GM12878 (cell line): ENCODE data around the gene MCEE. TPM values are rescaled to one million over a fixed set of nuclear protein-coding genes. Genes with fewer than 3 reads are reported as not detected.
A peak's percentile ranks its signal among the peaks of the same experiment; 100 is the strongest.

Source experiments
- BCL3 ChIP-seq: IDR thresholded peaks from 2 replicates; pipeline ENCODE4 v1.6.1; 2011; ENCODE audit warnings: borderline replicate concordance, low read depth, mild to moderate bottlenecking, moderate library complexity, low read length; ENCODE audit not compliant: insufficient read depth, poor library complexity, severe bottlenecking
- CHD1 ChIP-seq: IDR thresholded peaks from 2 replicates; pipeline ENCODE4 v1.6.1; 2012; ENCODE audit warnings: low read depth, low read length, improper control_type of control experiment
- CHD4 ChIP-seq: fragments of 200-600 bp; sonication (generic); IDR thresholded peaks from 2 replicates; pipeline ENCODE4 v1.6.1; 2016; ENCODE audit warnings: mild to moderate bottlenecking
- CREM ChIP-seq: IDR thresholded peaks from 2 replicates; pipeline ENCODE4 v1.6.1; 2014; ENCODE audit warnings: antibody characterized with exemption, low read depth
- EED ChIP-seq: sonication (generic); IDR thresholded peaks from 2 replicates; pipeline ENCODE4 v1.6.1; 2016; ENCODE audit warnings: antibody characterized with exemption, low read depth
- EP300 ChIP-seq, 2 experiments: fragments of 150-350 bp in 1 of 2; IDR thresholded peaks; 2 replicates each; pipeline ENCODE4 v1.6.1; 2011 to 2012; ENCODE audit warnings: low read depth in 2 of 2, low read length in 2 of 2, borderline replicate concordance in 1 of 2, improper control_type of control experiment in 1 of 2, inconsistent platforms in 1 of 2; ENCODE audit not compliant: control insufficient read depth in 1 of 2
- IKZF1 ChIP-seq: fragments of 450-650 bp; conservative IDR thresholded peaks from 2 replicates; pipeline ENCODE4 v1.6.1; 2017; ENCODE audit warnings: antibody characterized with exemption, mild to moderate bottlenecking
- MLLT1 ChIP-seq: fragments of 450-650 bp; IDR thresholded peaks from 2 replicates; pipeline ENCODE4 v1.6.1; 2016; ENCODE audit warnings: mild to moderate bottlenecking
- MYC ChIP-seq: IDR thresholded peaks from 2 replicates; pipeline ENCODE4 v1.6.1; 2011; ENCODE audit warnings: mild to moderate bottlenecking, low read length, moderate library complexity, inconsistent platforms; ENCODE audit not compliant: insufficient read depth, insufficient replicate concordance, insufficient read length, severe bottlenecking
- NBN ChIP-seq: fragments of 450-650 bp; IDR thresholded peaks from 2 replicates; pipeline ENCODE4 v1.6.1; 2016
- NFYB ChIP-seq: IDR thresholded peaks from 2 replicates; pipeline ENCODE4 v1.6.1; 2011; ENCODE audit warnings: low read depth, mild to moderate bottlenecking, low read length, improper control_type of control experiment, moderate library complexity; ENCODE audit not compliant: insufficient read depth
- NKRF ChIP-seq: fragments of 450-650 bp; conservative IDR thresholded peaks from 2 replicates; pipeline ENCODE4 v1.6.1; 2017; ENCODE audit warnings: mild to moderate bottlenecking, moderate library complexity
- NR2F1 ChIP-seq: fragments of 450-650 bp; conservative IDR thresholded peaks from 2 replicates; pipeline ENCODE4 v1.6.1; 2017; ENCODE audit warnings: mild to moderate bottlenecking
- PBX3 ChIP-seq: IDR thresholded peaks from 2 replicates; pipeline ENCODE4 v1.6.1; 2011; ENCODE audit warnings: mild to moderate bottlenecking, low read depth, low read length, moderate library complexity; ENCODE audit not compliant: insufficient replicate concordance
- RELB ChIP-seq: fragments of 450-650 bp; IDR thresholded peaks from 2 replicates; pipeline ENCODE4 v1.6.1; 2017; ENCODE audit warnings: low read depth, mild to moderate bottlenecking, moderate library complexity
- SMAD5 ChIP-seq: IDR thresholded peaks from 2 replicates; pipeline ENCODE4 v1.6.1; 2016; ENCODE audit warnings: antibody characterized with exemption, low read depth
- SP1 ChIP-seq: IDR thresholded peaks from one replicate; pipeline ENCODE4 v1.6.1; 2011; ENCODE audit warnings: low read depth, low read length
- SPI1 ChIP-seq: IDR thresholded peaks from 2 replicates; pipeline ENCODE4 v1.6.1; 2011; ENCODE audit warnings: low read depth, mild to moderate bottlenecking, low read length, moderate library complexity, borderline replicate concordance; ENCODE audit not compliant: insufficient read depth
- ZNF207 ChIP-seq: fragments of 450-650 bp; IDR thresholded peaks from 2 replicates; pipeline ENCODE4 v1.6.1; 2014; ENCODE audit warnings: antibody characterized with exemption, mild to moderate bottlenecking, borderline replicate concordance
- polyA plus RNA-seq, 11 experiments: library from polyadenylated mRNA; depleted of rRNA in 4 of 11; unstranded in 6 of 11; stranded (reverse) in 5 of 11; fragments of >200 nt; fragmentation: Nextera tagmentation in 4 of 11; fragmentation: Illumina TruSeq in 1 of 11; extraction: Ambion mirVana in 4 of 11; extraction: Trizol in 1 of 11; gene quantifications; 1 replicate in 1 of 11; 2 replicates in 10 of 11; pipeline versions ENCODE4 v1.2.1 to v1.2.3, GENCODE V29; 2011 to 2016; ENCODE audit warnings: inconsistent platforms in 2 of 11, missing spikeins in 2 of 11, low read depth in 1 of 11
- total RNA-seq, 4 experiments: library from RNA; depleted of rRNA in 3 of 4; stranded (reverse); fragments of >200 nt in 3 of 4; fragmentation: Illumina TruSeq in 1 of 4; extraction: Trizol in 1 of 4; gene quantifications; 2 replicates each; pipeline versions ENCODE4 v1.2.1 to v1.2.3, GENCODE V29; 2013 to 2021

The MCEE gene
- total and polyA plus RNA-seq, 10 of the 15 experiments (the other 5 are each of a cell fraction or from before 2014, with no cell fraction given), result 17.3 to 63.4 (median 20.9) TPM

- TF ChIP-seq SMAD5 (peak; percentile 97), RELB (peak; percentile 61; the same call in 1 of the 2 replicates), SPI1 (peak; percentile 54; the same call in 1 of the 2 replicates), EP300 (IDR thresholded peaks at IDR 0.05; ENCODE audit: borderline replicate concordance in 1 of 2, control insufficient read depth in 1 of 2, low read depth in 2 of 2, low read length in 2 of 2) (0 out of 4 replicates have a peak, but pooled peaks of 1 of the 2 experiments have one; percentile 6), NBN (peak; percentile 91), BCL3 (peak; percentile 49), CREM (peak; percentile 75), IKZF1 (peak; percentile 96), NFYB (no peak), MYC (peak; percentile 46), EED (no peak), SP1 (no peak), NKRF (peak; percentile 97), CHD4 (no peak), ZNF207 (no peak), CHD1 (0 out of 2 replicates have a peak, but pooled peaks have one; percentile 14), PBX3 (peak; percentile 70), MLLT1 (peak; percentile 53; the same call in 1 of the 2 replicates), NR2F1 (peak; percentile 69; the same call in 1 of the 2 replicates)
Measured at GRCh38 chr2:71068218-71069035, 61.6 kb downstream of the MCEE start, which contains the start of gene NAGK (continued).
